NT2/D1 (cell line): ENCODE results near the gene SLCO4A1.

Experiments
- DNase-seq: peaks from one replicate; pipeline ENCODE4 v3.0.0-alpha.2; 2011; ENCODE audit warnings: low read depth, low spot score
- H3K27me3 ChIP-seq: 2 replicates; pipeline ENCODE4 v1.6.0; 2011; ENCODE audit warnings: mild to moderate bottlenecking; ENCODE audit not compliant: insufficient read length, insufficient read depth
- H3K36me3 ChIP-seq: 2 replicates; pipeline ENCODE4 v1.6.1; 2011; ENCODE audit warnings: mild to moderate bottlenecking, low read length, mixed read lengths; ENCODE audit not compliant: insufficient read depth, insufficient read length
- H3K4me1 ChIP-seq: 2 replicates; pipeline ENCODE4 v1.5.1; 2011; ENCODE audit not compliant: insufficient read depth, insufficient read length
- H3K4me3 ChIP-seq: 2 replicates; pipeline ENCODE4 v1.5.1; 2011; ENCODE audit warnings: low read depth; ENCODE audit not compliant: insufficient read length
- H3K9ac ChIP-seq: 2 replicates; pipeline ENCODE4 v1.6.0; 2011; ENCODE audit warnings: low read depth; ENCODE audit not compliant: insufficient read length
- H3K9me3 ChIP-seq: 2 replicates; pipeline ENCODE4 v1.5.1; 2011; ENCODE audit warnings: mild to moderate bottlenecking, low read length; ENCODE audit not compliant: insufficient read depth
- SUZ12 ChIP-seq: IDR thresholded peaks from 2 replicates; pipeline ENCODE4 v1.6.1; 2011; ENCODE audit not compliant: insufficient read length, insufficient read depth; ENCODE audit errors: extremely low read depth
- YY1 ChIP-seq: IDR thresholded peaks from 2 replicates; pipeline ENCODE4 v1.6.1; 2011; ENCODE audit not compliant: insufficient read length, insufficient read depth
- ZNF274 ChIP-seq: IDR thresholded peaks from 2 replicates; pipeline ENCODE4 v1.6.1; 2011; ENCODE audit warnings: mild to moderate bottlenecking, low read depth, low read length

Gene SLCO4A1

GRCh38 chr20:62597416-62598115, 44.7 kb upstream of the SLCO4A1 start:
- no peak overlapping the region for H3K4me3 ChIP-seq
- TF ChIP-seq SUZ12 (no peak), ZNF274 (no peak), YY1 (no peak)
- peaks cover 4% of the 10 kb centered on the region for H3K4me1 ChIP-seq
- no peaks in the 10 kb centered on the region for H3K9me3 ChIP-seq
- no peak overlapping the region for H3K9ac ChIP-seq
- peaks cover 3% of the 10 kb centered on the region for H3K27me3 ChIP-seq
- no peaks in the 10 kb centered on the region for H3K36me3 ChIP-seq
- no peak for DNase-seq

- H3K36me3 ChIP-seq, result no peaks in the 10 kb centered on the region
- H3K4me1 ChIP-seq, result peaks cover 4% of the 10 kb centered on the region
- no peak for TF ChIP-seq ZNF274
- H3K4me3 ChIP-seq, result no peak overlapping the region
- peaks cover 3% of the 10 kb centered on the region for H3K27me3 ChIP-seq
- no peak overlapping the region for H3K9ac ChIP-seq
- DNase-seq, result no peak
- H3K9me3 ChIP-seq, result no peaks in the 10 kb centered on the region
Measured at GRCh38 chr20:62598761-62599194, 43.5 kb upstream of the SLCO4A1 start.

DNA sequence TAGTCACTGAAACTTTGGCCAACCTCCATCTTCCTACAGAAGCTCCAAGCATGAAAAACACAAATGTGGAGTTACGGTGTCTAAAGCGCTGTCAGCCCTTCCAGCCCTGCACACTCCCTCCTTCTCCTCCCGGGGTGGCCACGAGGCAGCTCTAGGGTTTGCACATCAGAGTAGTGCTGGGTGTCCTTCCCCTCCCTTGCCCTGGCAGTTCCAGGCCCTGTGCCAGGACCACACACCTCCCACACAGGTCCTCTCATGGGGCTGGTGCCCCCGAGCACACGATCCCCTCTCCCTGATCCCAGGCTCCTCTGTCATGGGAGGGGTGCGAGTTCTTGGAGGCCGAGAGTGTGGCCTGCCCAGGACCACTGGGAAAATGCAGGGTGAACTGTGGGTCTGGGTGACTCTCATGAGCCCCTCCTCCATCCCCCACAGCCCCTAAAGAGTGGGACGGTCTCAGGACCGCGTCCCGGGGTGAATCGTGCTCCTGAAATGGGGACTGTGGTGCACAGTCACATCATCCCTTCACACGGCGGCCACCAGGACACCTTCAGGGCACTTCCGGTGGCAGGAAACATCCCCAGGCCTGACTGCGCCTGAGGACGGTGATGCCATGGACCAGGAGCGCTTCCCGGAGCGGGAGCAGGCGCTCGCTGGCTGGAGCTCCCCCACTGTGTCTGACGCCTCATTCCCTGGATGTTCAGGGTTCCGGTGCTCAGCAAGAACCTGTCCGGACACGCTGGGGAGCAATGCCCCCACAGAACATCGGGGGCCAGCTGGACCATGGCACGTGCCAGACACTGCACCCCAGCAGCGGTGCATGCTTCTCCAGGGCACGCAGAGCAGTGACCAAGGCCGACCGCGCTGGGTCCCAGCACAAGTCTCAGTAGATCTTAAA, 42.8 kb upstream of the SLCO4A1 start:
- Histone ChIP-seq H3K9ac (no peak overlapping the region), H3K4me3 (no peak overlapping the region), H3K9me3 (no peaks in the 10 kb centered on the region), H3K4me1 (peaks cover 4% of the 10 kb centered on the region), H3K27me3 (peaks cover 3% of the 10 kb centered on the region), H3K36me3 (no peaks in the 10 kb centered on the region)
- TF ChIP-seq SUZ12 (no peak), ZNF274 (no peak), YY1 (no peak)
- DNase-seq, result no peak

DNA sequence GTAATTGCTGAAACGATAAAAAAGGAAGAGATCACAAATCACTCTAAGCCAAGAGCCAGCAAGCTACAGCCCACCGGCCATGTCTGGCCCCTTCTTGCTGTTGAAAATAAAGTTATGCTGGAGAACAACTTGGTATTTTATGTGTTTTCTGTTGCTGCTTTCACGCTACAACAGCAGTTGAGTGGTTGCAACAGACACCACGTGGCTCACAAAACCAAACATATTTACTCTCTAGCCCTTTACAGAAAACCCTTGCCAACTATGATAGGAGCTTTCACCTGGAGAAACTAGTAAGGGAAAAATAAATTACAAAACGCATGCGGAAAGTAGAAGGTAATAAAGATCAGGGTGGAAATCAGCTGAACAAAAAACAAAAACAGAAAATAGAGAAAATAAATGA, 41.1 kb upstream of the SLCO4A1 start:
- Histone ChIP-seq H3K9ac (no peak overlapping the region), H3K36me3 (no peaks in the 10 kb centered on the region), H3K4me3 (no peak overlapping the region), H3K9me3 (no peaks in the 10 kb centered on the region), H3K4me1 (peaks cover 10% of the 10 kb centered on the region), H3K27me3 (peaks cover 3% of the 10 kb centered on the region)
- TF ChIP-seq YY1 (no peak), ZNF274 (no peak), SUZ12 (no peak)
- no peak for DNase-seq

GRCh38 chr20:62601714-62602113, 40.6 kb upstream of the SLCO4A1 start:
- no peak for DNase-seq
- Histone ChIP-seq H3K9ac (no peak overlapping the region), H3K4me3 (no peak overlapping the region), H3K9me3 (no peaks in the 10 kb centered on the region), H3K36me3 (no peaks in the 10 kb centered on the region), H3K4me1 (peaks cover 12% of the 10 kb centered on the region), H3K27me3 (peaks cover 3% of the 10 kb centered on the region)
- TF ChIP-seq YY1, result no peak
- no peak for TF ChIP-seq ZNF274
- TF ChIP-seq SUZ12, result no peak

- no peak for DNase-seq
- no peak overlapping the region for H3K9ac ChIP-seq
- H3K4me1 ChIP-seq, result peaks cover 16% of the 10 kb centered on the region
- TF ChIP-seq ZNF274 (no peak), SUZ12 (no peak), YY1 (no peak)
- no peaks in the 10 kb centered on the region for H3K9me3 ChIP-seq
- H3K27me3 ChIP-seq, result peaks cover 4% of the 10 kb centered on the region
- H3K4me3 ChIP-seq, result no peak overlapping the region
- H3K36me3 ChIP-seq, result no peaks in the 10 kb centered on the region
Measured at GRCh38 chr20:62602550-62602949, 39.8 kb upstream of the SLCO4A1 start.

GRCh38 chr20:62603021-62603906, 39.0 kb upstream of the SLCO4A1 start:
- Histone ChIP-seq H3K4me1 (peaks cover 16% of the 10 kb centered on the region), H3K9ac (no peak overlapping the region), H3K36me3 (no peaks in the 10 kb centered on the region), H3K4me3 (no peak overlapping the region), H3K9me3 (no peaks in the 10 kb centered on the region), H3K27me3 (peaks cover 3% of the 10 kb centered on the region)
- no peak for DNase-seq
- TF ChIP-seq YY1, result no peak
- no peak for TF ChIP-seq SUZ12
- TF ChIP-seq ZNF274, result no peak
